Right lobe of liver (tissue), 6 donors: ENCODE results near the gene PITPNM2. TPM values are rescaled to one million over a fixed set of nuclear protein-coding genes. Genes with fewer than 3 reads are reported as not detected.
A peak's percentile ranks its signal among the peaks of the same experiment; 100 is the strongest.

Experiments
- ATAC-seq, 4 donors: fragments of 200-7000 bp; cut with Tn5 transposase; one replicate each; pipeline ENCODE4 v1.9.1; 2020; ENCODE audit warnings: mild to moderate bottlenecking in 4 of 4, moderate library complexity in 4 of 4
- DNase-seq, 3 donors: peaks; one replicate each; pipeline ENCODE4 v3.0.0-alpha.2; 2020
- H3K27ac ChIP-seq, 3 donors: fragments of 200-600 bp; one replicate each; pipeline ENCODE4 v1.8.0; 2022
- H3K27me3 ChIP-seq, 2 donors: fragments of 200-600 bp; one replicate each; pipeline ENCODE4 v1.8.0; 2022
- H3K36me3 ChIP-seq, 4 donors: fragments of 200-600 bp; sonication (generic) in 1 of 4; one replicate each; pipeline versions ENCODE4 v1.5.1 to v1.8.0; 2017 to 2022; ENCODE audit warnings: control low read depth in 1 of 4
- H3K4me1 ChIP-seq, 4 donors: fragments of 200-600 bp; sonication (generic) in 1 of 4; one replicate each; pipeline versions ENCODE4 v1.5.1 to v1.8.0; 2017 to 2022; ENCODE audit warnings: control low read depth in 1 of 4
- H3K4me3 ChIP-seq, 3 donors: fragments of 200-600 bp; one replicate each; pipeline ENCODE4 v1.8.0; 2022
- H3K9me3 ChIP-seq, 4 donors: fragments of 200-600 bp; sonication (generic) in 1 of 4; one replicate each; pipeline versions ENCODE4 v1.5.1 to v1.8.0; 2017 to 2022; ENCODE audit warnings: control low read depth in 1 of 4
- CTCF ChIP-seq, 4 donors: fragments of 200-600 bp in 3 of 4; fragments of 450-650 bp in 1 of 4; IDR thresholded peaks; one replicate each; pipeline versions ENCODE4 v1.5.1 to v1.8.0; 2016 to 2022; ENCODE audit warnings: antibody characterized with exemption in 4 of 4, mild to moderate bottlenecking in 2 of 4
- POLR2A ChIP-seq: fragments of 450-650 bp; IDR thresholded peaks from one replicate; pipeline ENCODE4 v1.6.1; 2017; ENCODE audit warnings: antibody characterized with exemption, mild to moderate bottlenecking
- WGBS: methylation state at CpG from one replicate; pipeline ENCODE4 v1.1.6; 2018; ENCODE audit warnings: low coverage, low lambda C conversion rate; ENCODE audit not compliant: insufficient coverage; ENCODE audit errors: missing lambda C conversion rate; 5-methylcytosine and 5-hydroxymethylcytosine counted together
- intact Hi-C, 2 donors: fragments of 100-400 bp; cut with DNase I; formaldehyde crosslinking; loops; one replicate each; pipeline versions ENCODE4 v1.11.2 to v1.14.1; 2022
- total RNA-seq, 6 experiments: library from RNA; depleted of rRNA in 2 of 6; stranded (reverse); fragments of >200 nt in 2 of 6; fragmentation: NEBNext Ultra II Directional in 3 of 6; extraction: Animal tissue kit (Norgen Biotek cat#: 25700) in 3 of 6; gene quantifications; one replicate each; pipeline versions ENCODE4 v1.1.0 to v1.2.4, GENCODE V29; 2016 to 2023
- donor health status: DM: no; HTN: yes; CAD: no.
- donor health status: DM: no; HTN: no; CAD: no.
- donor health status: DM: no; HTN: no; CAD: no.
- donor health status: DM: no; HTN: yes; CAD: no.
- donor health status: DM: no; HTN: yes; CAD: no.

Gene PITPNM2
- total RNA-seq, 6 experiments from 2014 or later: 5.8 to 24.7 (median 14.2) TPM

GRCh38 chr12:123143736-123144461 lies 7.0 kb downstream of the PITPNM2 start:
- intact Hi-C loops: loop anchor here (5.0 to 10.0 kb wide), 3 partner anchors 47 to 89 kb away; no protein-coding TSS in a partner anchor
- TF ChIP-seq CTCF (IDR thresholded peaks at IDR 0.05) (no peak), POLR2A (no peak)
- no peak overlapping the region for H3K4me3 ChIP-seq
- H3K27ac ChIP-seq: peak overlapping the region in 2 of 3 donors; percentile 9 to 78
- ATAC-seq: no peak
- H3K27me3 ChIP-seq: no peaks in the 10 kb centered on the region
- H3K9me3 ChIP-seq: no peaks in the 10 kb centered on the region
- 92% methylated on average over 3 of the region's 4 CpGs for WGBS
- no peaks in the 10 kb centered on the region for H3K36me3 ChIP-seq
- H3K4me1 ChIP-seq: peaks cover 3 to 65% (median 39%) of the 10 kb centered on the region in 4 donors
- no peak for DNase-seq

- Histone ChIP-seq H3K4me3 (no peak overlapping the region), H3K27ac (peak overlapping the region in 2 of 3 donors; percentile 9 to 78), H3K9me3 (no peaks in the 10 kb centered on the region), H3K27me3 (no peaks in the 10 kb centered on the region), H3K36me3 (no peaks in the 10 kb centered on the region), H3K4me1 (peaks cover 3 to 57% (median 35%) of the 10 kb centered on the region in 4 donors)
- intact Hi-C loops: loop anchor here (5.0 to 10.0 kb wide), 3 partner anchors 46 to 88 kb away; no protein-coding TSS in a partner anchor
- DNase-seq (peak in 1 of 3 donors; percentile 55), ATAC-seq (peak; percentile 4 to 54 (median 18))
- WGBS: 73% methylated on average over 9 of the region's 11 CpGs
- TF ChIP-seq POLR2A (no peak), CTCF (IDR thresholded peaks at IDR 0.05) (no peak)
Measured at GRCh38 chr12:123142921-123143735, 7.8 kb downstream of the PITPNM2 start.

- no peaks in the 10 kb centered on the region for H3K9me3 ChIP-seq
- TF ChIP-seq CTCF (IDR thresholded peaks at IDR 0.05): no peak
- no peak for TF ChIP-seq POLR2A
- ATAC-seq: no peak
- H3K27ac ChIP-seq: peak overlapping the region; percentile 9 to 78 (median 75)
- no peak for DNase-seq
- H3K36me3 ChIP-seq: no peaks in the 10 kb centered on the region
- H3K4me1 ChIP-seq: peaks cover 3 to 51% (median 31%) of the 10 kb centered on the region in 4 donors
- H3K27me3 ChIP-seq: no peaks in the 10 kb centered on the region
- H3K4me3 ChIP-seq: no peak overlapping the region
- WGBS: 42% methylated on average over 2 of the region's 5 CpGs
- intact Hi-C loops: loop anchor here (5.0 to 10.0 kb wide), 3 partner anchors 45 to 88 kb away; no protein-coding TSS in a partner anchor
Measured at GRCh38 chr12:123142518-123142840, 8.4 kb downstream of the PITPNM2 start.

- no peaks in the 10 kb centered on the region for H3K27me3 ChIP-seq
- H3K36me3 ChIP-seq: no peaks in the 10 kb centered on the region
- TF ChIP-seq CTCF (IDR thresholded peaks at IDR 0.05) (no peak), POLR2A (peak; percentile 32)
- 29% methylated on average over 12 of the region's 15 CpGs for WGBS
- peak overlapping the region; percentile 75 to 80 (median 78) for H3K27ac ChIP-seq
- intact Hi-C loops: loop anchor here (5.0 to 10.0 kb wide), 3 partner anchors 45 to 87 kb away; no protein-coding TSS in a partner anchor
- ATAC-seq (peak; percentile 79 to 86 (median 84)), DNase-seq (peak; percentile 75 to 80 (median 79))
- no peaks in the 10 kb centered on the region for H3K9me3 ChIP-seq
- H3K4me3 ChIP-seq: peak overlapping the region in 2 of 3 donors; percentile 14 to 16
- H3K4me1 ChIP-seq: peaks cover 3 to 45% (median 27%) of the 10 kb centered on the region in 4 donors
Measured at GRCh38 chr12:123141615-123142517, 9.0 kb downstream of the PITPNM2 start.
